CD14-positive monocyte (primary cell): Measurements from ENCODE around the gene SCOC. TPM values are rescaled to one million over a fixed set of nuclear protein-coding genes. Genes with fewer than 3 reads are reported as not detected.
A peak's percentile ranks its signal among the peaks of the same experiment; 100 is the strongest.

Experiments
- DNase-seq, 3 donors: peaks; one replicate each; pipeline ENCODE4 v3.0.0-alpha.2; 2011 to 2022
- H2AFZ ChIP-seq: 2 replicates; pipeline ENCODE4 v1.6.0; 2012; ENCODE audit warnings: mild to moderate bottlenecking, low read depth, low read length, inconsistent platforms; ENCODE audit not compliant: insufficient read depth, poor library complexity, severe bottlenecking
- H3K27ac ChIP-seq, 2 donors: 1 replicate in 1 of 2; 2 replicates in 1 of 2; pipeline ENCODE4 v1.5.1; 2012 to 2013; ENCODE audit warnings: low read length in 2 of 2, control low read depth in 1 of 2, inconsistent platforms in 1 of 2, low read depth in 1 of 2, mild to moderate bottlenecking in 1 of 2
- H3K27me3 ChIP-seq, 2 donors: one replicate each; pipeline versions ENCODE4 v1.6.0 to v1.6.1; 2011 to 2013; ENCODE audit warnings: low read length in 2 of 2; ENCODE audit not compliant: control insufficient read depth in 2 of 2, insufficient read depth in 2 of 2
- H3K36me3 ChIP-seq, 2 donors: replicated peaks in 1 of 2; 1 replicate in 1 of 2; 2 replicates in 1 of 2; pipeline versions ENCODE4 v1.5.1 to v1.6.1; 2012 to 2013; ENCODE audit warnings: low read length in 2 of 2, control low read depth in 1 of 2, inconsistent platforms in 1 of 2, mild to moderate bottlenecking in 1 of 2; ENCODE audit not compliant: insufficient read depth in 2 of 2, control insufficient read depth in 1 of 2
- H3K4me1 ChIP-seq, 2 donors: 1 replicate in 1 of 2; 2 replicates in 1 of 2; pipeline versions ENCODE4 v1.5.1 to v1.6.1; 2012 to 2013; ENCODE audit warnings: low read length in 2 of 2, control low read depth in 1 of 2, inconsistent platforms in 1 of 2, mild to moderate bottlenecking in 1 of 2, moderate library complexity in 1 of 2; ENCODE audit not compliant: insufficient read depth in 2 of 2, control insufficient read depth in 1 of 2
- H3K4me2 ChIP-seq: replicated peaks from 2 replicates; pipeline ENCODE3; 2012; ENCODE audit warnings: low read length, moderate library complexity, mild to moderate bottlenecking; ENCODE audit not compliant: poor library complexity, severe bottlenecking; ENCODE audit errors: extremely low read depth
- H3K4me3 ChIP-seq, 3 experiments: fragments of 200-600 bp in 1 of 3; sonication (generic) in 1 of 3; replicated peaks in 1 of 3; 1 replicate in 2 of 3; 2 replicates in 1 of 3; pipeline ENCODE4 v1.5.1; 2011 to 2013; ENCODE audit warnings: low read length in 3 of 3, mild to moderate bottlenecking in 3 of 3, control low read depth in 2 of 3, low read depth in 2 of 3, inconsistent platforms in 1 of 3, moderate library complexity in 1 of 3
- H3K79me2 ChIP-seq: 2 replicates; pipeline ENCODE4 v1.6.0; 2012; ENCODE audit warnings: mild to moderate bottlenecking, control low read depth, inconsistent platforms, low read length, moderate library complexity; ENCODE audit not compliant: insufficient read depth
- H3K9ac ChIP-seq: 2 replicates; pipeline ENCODE4 v1.6.0; 2017; ENCODE audit warnings: low read length, mild to moderate bottlenecking; ENCODE audit not compliant: insufficient read depth, poor library complexity, severe bottlenecking
- H3K9me3 ChIP-seq, 2 donors: replicated peaks in 1 of 2; 1 replicate in 1 of 2; 2 replicates in 1 of 2; pipeline versions ENCODE4 v1.5.1 to v1.6.1; 2012 to 2013; ENCODE audit warnings: low read length in 2 of 2, control low read depth in 1 of 2; ENCODE audit not compliant: control insufficient read depth in 1 of 2, insufficient read depth in 1 of 2
- H4K20me1 ChIP-seq: 2 replicates; pipeline ENCODE4 v1.6.0; 2012; ENCODE audit warnings: mild to moderate bottlenecking, low read length, control low read depth, moderate library complexity; ENCODE audit not compliant: insufficient read depth
- H3K27ac Mint-ChIP-seq, 7 donors: one replicate each; pipeline ENCODE4 v1.8.0; 2020; ENCODE audit warnings: mild to moderate bottlenecking in 7 of 7, mixed read lengths in 7 of 7, moderate library complexity in 6 of 7, inconsistent platforms in 2 of 7
- H3K27me3 Mint-ChIP-seq, 3 donors: one replicate each; pipeline ENCODE4 v1.8.0; 2021 to 2022; ENCODE audit warnings: low read depth in 3 of 3, mild to moderate bottlenecking in 3 of 3, mixed read lengths in 3 of 3, moderate library complexity in 3 of 3, inconsistent platforms in 1 of 3
- H3K36me3 Mint-ChIP-seq, 2 donors: one replicate each; pipeline ENCODE4 v1.8.0; 2020; ENCODE audit warnings: mixed read lengths in 2 of 2, inconsistent platforms in 1 of 2, mild to moderate bottlenecking in 1 of 2
- H3K4me1 Mint-ChIP-seq: one replicate; pipeline ENCODE4 v1.8.0; 2020; ENCODE audit warnings: mild to moderate bottlenecking, mixed read lengths
- H3K4me3 Mint-ChIP-seq, 2 donors: one replicate each; pipeline ENCODE4 v1.8.0; 2020; ENCODE audit warnings: mild to moderate bottlenecking in 2 of 2, mixed read lengths in 2 of 2, moderate library complexity in 1 of 2
- H3K9me3 Mint-ChIP-seq, 7 donors: one replicate each; pipeline ENCODE4 v1.8.0; 2020 to 2022; ENCODE audit warnings: mixed read lengths in 7 of 7, mild to moderate bottlenecking in 6 of 7, moderate library complexity in 6 of 7, inconsistent platforms in 2 of 7
- CTCF ChIP-seq: fragments of 200-600 bp; IDR thresholded peaks from one replicate; pipeline ENCODE4 v1.8.0; 2022; ENCODE audit warnings: antibody characterized with exemption, mild to moderate bottlenecking
- WGBS: methylation state at CpG from one replicate; pipeline ENCODE4 v1.1.5; 2013; ENCODE audit warnings: missing lambda C conversion rate; ENCODE audit not compliant: insufficient coverage; 5-methylcytosine and 5-hydroxymethylcytosine counted together
- intact Hi-C, 2 donors: fragments of 100-400 bp; cut with micrococcal nuclease; formaldehyde crosslinking; loops; one replicate each; pipeline versions ENCODE4 v1.15.0 to v1.15.1; 2023
- polyA plus RNA-seq, 3 donors: library from polyadenylated mRNA; depleted of rRNA in 1 of 3; unstranded in 2 of 3; stranded (reverse) in 1 of 3; fragments of 300-500 nt in 2 of 3; fragments of >200 nt in 1 of 3; fragmentation: Illumina TruSeq in 2 of 3; gene quantifications; 1 replicate in 2 of 3; 2 replicates in 1 of 3; pipeline ENCODE4 v1.2.3, GENCODE V29; 2012 to 2021

The SCOC gene
- polyA plus RNA-seq, 3 donors = 5.3 to 22.6 (median 21.2) TPM

GRCh38 chr4:140331876-140332275, 41.6 kb upstream of the SCOC start:
- Histone ChIP-seq H3K27ac (no peak overlapping the region), H3K4me1 (peaks cover 11 to 13% of the 10 kb centered on the region in 2 donors), H2AFZ (peak overlapping the region; percentile 62), H3K36me3 (no peaks in the 10 kb centered on the region), H3K4me3 (no peak overlapping the region), H4K20me1 (no peaks in the 10 kb centered on the region), H3K9ac (no peak overlapping the region), H3K9me3 (no peaks in the 10 kb centered on the region), H3K4me2 (no peak overlapping the region), H3K79me2 (no peaks in the 10 kb centered on the region), H3K27me3 (no peaks in the 10 kb centered on the region)
- 100% methylated on average over 2 of the region's 5 CpGs for WGBS
- H3K27ac Mint-ChIP-seq = peak overlapping the region in 1 of 7 donors; percentile 16
- H3K27me3 Mint-ChIP-seq = peaks cover 0 to 4% (median 0%) of the 10 kb centered on the region in 3 donors
- TF ChIP-seq CTCF = no peak
- H3K9me3 Mint-ChIP-seq = peaks cover 0 to 3% (median 0%) of the 10 kb centered on the region in 7 donors
- no peak overlapping the region for H3K4me3 Mint-ChIP-seq
- DNase-seq = no peak
- H3K4me1 Mint-ChIP-seq = peaks cover 14% of the 10 kb centered on the region
- no peaks in the 10 kb centered on the region for H3K36me3 Mint-ChIP-seq
- intact Hi-C loops = no loop called here

GRCh38 chr4:140332734-140333133, 40.7 kb upstream of the SCOC start:
- no peak overlapping the region for H2AFZ ChIP-seq
- no peak overlapping the region for H3K9ac ChIP-seq
- H3K36me3 ChIP-seq = no peaks in the 10 kb centered on the region
- no peaks in the 10 kb centered on the region for H4K20me1 ChIP-seq
- Mint-ChIP-seq H3K9me3 (peaks cover 0 to 4% (median 2%) of the 10 kb centered on the region in 7 donors), H3K4me1 (peaks cover 14% of the 10 kb centered on the region), H3K27me3 (peaks cover 0 to 4% (median 0%) of the 10 kb centered on the region in 3 donors), H3K4me3 (no peak overlapping the region), H3K27ac (no peak overlapping the region), H3K36me3 (no peaks in the 10 kb centered on the region)
- intact Hi-C loops = no loop called here
- no peak for DNase-seq
- no peak overlapping the region for H3K4me3 ChIP-seq
- H3K4me1 ChIP-seq = peaks cover 11 to 13% of the 10 kb centered on the region in 2 donors
- H3K79me2 ChIP-seq = no peaks in the 10 kb centered on the region
- H3K4me2 ChIP-seq = no peak overlapping the region
- H3K27me3 ChIP-seq = no peaks in the 10 kb centered on the region
- no peak overlapping the region for H3K27ac ChIP-seq
- 100% methylated on average over 2 of the region's 2 CpGs for WGBS
- no peak for TF ChIP-seq CTCF
- no peaks in the 10 kb centered on the region for H3K9me3 ChIP-seq
